Tibial nerve (tissue), 3 donors: Measurements from ENCODE around the gene RAI1.

Experiments
- CTCF ChIP-seq, 5 experiments: fragments of 200-600 bp in 3 of 5; fragments of 450-650 bp in 2 of 5; sonication (generic) in 3 of 5; IDR thresholded peaks; one replicate each; pipeline ENCODE4 v1.5.1; 2016 to 2019; ENCODE audit warnings: antibody characterized with exemption in 5 of 5, mild to moderate bottlenecking in 3 of 5, moderate library complexity in 2 of 5
- POLR2A ChIP-seq, 2 donors: fragments of 450-650 bp; IDR thresholded peaks; one replicate each; pipeline ENCODE4 v1.6.1; 2017; ENCODE audit warnings: antibody characterized with exemption in 2 of 2, mild to moderate bottlenecking in 2 of 2, moderate library complexity in 2 of 2

- TF ChIP-seq CTCF (IDR thresholded peaks at IDR 0.05), result no peak
- no peak for TF ChIP-seq POLR2A (IDR thresholded peaks at IDR 0.05)
These were observed 20.4 kb downstream of the RAI1 start for GRCh38 chr17:17701658-17702057.
